HG03565 (cell line): ENCODE measurements around the gene BFAR.
"Not testable (repeated sequence)": the region's sequence is repeated elsewhere in the genome, so short reads cannot be mapped to it uniquely, and the experiment has no call there.

Experiments
- ATAC-seq: cut with Tn5 transposase; IDR thresholded peaks from one replicate; pipeline ENCODE4 v1.9.1; 2021; ENCODE audit warnings: mild to moderate bottlenecking, moderate library complexity; ENCODE audit not compliant: unreplicated experiment

The BFAR gene

DNA sequence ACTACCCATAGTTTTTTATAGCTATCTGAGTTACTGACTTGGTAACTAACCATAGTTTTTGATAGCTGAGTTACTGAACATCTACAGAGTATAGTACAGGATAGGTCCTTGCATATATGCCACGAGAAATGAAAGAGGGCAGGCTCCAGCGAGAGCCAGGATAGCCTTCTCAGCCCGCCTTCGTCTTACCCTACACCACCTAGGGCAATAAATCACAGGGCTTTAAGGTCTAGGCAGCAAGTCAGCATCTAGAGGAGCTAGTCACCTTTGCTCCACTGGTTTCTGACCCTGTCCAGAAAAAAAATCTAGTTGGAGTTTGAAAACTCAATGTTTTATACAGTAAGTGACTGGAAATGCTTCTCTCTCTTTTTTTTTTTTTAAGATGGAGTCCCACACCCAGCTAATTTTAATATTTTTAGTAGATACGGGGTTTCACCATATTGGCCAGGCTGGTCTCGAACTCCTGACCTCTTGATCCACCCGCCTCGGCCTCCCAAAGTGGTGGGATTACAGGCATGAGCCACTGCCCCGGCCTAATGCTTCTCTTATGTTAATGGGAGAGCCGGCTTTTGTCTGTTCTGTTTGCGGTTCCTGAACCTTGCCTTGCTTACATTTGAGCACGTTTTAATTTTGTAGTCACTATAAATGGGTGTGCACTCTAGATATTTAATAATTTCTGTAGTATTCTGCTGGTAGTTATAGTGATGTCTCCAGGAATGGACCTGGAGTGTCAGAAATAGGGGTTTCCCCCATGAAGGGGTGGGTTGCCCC, 2.8 kb downstream of the BFAR start:
- ATAC-seq, result no peak

DNA sequence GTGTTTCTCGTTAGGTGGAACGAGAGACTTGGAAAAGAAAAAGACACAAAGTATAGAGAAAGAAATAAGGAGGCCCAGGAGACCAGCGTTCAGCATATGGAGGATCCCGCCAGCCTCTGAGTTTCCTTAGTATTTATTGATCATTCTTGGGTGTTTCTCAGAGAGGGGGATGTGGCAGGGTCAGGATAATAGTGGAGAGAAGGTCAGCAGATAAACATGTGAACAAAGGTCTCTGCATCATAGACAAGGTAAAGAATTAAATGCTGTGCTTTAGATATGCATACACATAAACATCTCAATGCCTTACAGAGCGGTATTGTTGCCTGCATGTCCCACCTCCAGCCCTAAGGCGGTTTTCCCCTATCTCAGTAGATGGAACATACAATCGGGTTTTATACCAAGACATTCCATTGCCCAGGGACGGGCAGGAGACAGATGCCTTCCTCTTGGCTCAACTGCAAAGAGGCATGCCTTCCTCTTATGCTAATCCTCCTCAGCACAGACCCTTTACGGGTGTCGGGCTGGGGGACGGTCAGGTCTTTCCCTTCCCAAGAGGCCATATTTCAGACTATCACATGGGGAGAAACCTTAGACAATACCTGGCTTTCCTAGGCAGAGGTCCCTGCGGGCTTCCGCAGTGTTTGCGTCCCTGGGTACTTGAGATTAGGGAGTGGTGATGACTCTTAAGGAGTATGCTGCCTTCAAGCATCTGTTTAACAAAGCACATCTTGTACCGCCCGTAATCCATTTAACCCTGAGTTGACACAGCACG, 3.6 kb downstream of the BFAR start:
- ATAC-seq, result not testable (repeated sequence)

DNA sequence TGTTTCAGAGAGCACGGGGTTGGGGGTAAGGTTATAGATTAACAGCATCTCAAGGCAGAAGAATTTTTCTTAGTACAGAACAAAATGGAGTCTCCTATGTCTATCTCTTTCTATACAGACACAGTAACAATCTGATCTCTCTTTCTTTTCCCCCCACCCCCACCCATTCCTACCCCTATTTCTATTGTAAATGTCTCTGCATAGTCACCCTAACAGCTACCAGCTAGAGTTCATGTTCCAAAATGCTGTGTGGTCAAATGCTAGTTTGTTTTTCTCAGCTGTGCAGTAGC, 4.1 kb downstream of the BFAR start:
- ATAC-seq, result not testable (repeated sequence)

DNA sequence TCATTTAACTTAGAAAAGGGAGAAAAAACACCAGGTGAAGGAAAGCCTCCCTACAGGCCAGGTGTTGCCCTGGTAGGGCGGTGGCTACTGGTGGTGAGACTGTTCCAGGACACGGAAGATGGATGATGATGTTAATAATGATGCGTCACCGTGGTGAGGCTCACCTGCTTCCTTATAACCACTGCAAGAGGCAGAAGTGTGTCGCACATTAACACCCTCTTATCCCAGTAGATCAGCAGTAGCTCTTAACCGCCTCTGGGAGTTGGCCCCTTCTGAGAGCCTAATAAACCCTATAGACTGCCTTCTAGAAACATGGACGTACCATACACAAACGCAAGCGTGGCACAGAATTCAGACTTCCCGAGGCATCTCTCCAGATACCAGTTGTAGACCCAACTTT, 7.8 kb downstream of the BFAR start:
- ATAC-seq, result no peak

DNA sequence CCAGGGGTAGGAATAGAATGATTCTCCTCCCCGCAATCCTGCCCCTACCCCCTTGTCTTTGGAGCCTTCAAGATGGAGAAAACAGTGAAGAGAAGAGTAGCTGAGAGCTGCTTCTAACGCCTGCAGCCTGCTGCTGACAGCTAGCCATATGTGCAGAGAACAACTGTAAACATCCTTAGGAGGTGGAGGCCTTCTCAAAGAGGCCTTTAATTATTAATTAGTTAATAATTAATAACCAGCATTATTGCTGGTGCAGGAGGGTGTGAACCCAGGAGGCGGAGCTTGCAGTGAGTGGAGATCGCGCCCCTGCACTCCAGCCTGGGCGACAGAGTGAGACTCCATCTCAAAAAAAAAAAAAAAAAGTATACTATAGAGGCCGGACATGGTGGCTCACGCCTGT, 8.5 kb downstream of the BFAR start:
- no peak for ATAC-seq

DNA sequence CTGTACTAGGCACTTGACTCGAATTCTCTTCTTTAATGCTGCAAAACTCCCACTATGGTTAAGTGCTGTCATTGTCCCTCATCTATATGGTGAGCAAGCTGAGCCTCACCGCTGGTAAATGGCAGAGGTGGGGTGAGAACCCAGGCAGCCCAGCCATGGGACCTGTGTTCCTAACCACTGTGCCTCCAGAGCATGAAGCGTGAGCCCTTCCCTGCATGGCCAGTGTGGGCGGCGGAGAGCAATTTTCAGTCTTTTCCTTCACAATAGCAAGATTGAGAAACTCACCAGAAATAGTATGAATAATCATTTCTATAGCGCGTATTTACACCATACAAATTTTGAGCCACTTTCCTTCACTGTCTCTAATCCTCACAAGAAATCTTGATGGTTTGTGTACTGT, 9.2 kb downstream of the BFAR start:
- no peak for ATAC-seq

DNA sequence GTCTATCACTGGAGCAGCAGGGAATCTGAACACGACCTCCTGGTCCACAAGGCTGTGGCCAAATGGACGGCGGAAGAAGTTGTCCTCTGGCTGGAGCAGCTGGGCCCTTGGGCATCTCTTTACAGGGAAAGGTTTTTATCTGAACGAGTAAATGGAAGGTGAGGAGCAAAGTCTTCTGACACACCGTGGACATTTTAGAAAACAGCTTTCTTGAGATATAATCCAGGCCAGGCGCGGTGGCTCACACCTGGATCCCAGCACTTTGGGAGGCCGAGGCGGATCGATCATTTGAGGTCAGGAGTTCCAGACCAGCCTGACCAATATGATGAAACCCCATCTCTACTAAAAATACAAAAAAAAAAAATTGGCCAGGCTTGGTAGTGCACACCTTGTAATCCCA, 17.1 kb downstream of the BFAR start:
- no peak for ATAC-seq

DNA sequence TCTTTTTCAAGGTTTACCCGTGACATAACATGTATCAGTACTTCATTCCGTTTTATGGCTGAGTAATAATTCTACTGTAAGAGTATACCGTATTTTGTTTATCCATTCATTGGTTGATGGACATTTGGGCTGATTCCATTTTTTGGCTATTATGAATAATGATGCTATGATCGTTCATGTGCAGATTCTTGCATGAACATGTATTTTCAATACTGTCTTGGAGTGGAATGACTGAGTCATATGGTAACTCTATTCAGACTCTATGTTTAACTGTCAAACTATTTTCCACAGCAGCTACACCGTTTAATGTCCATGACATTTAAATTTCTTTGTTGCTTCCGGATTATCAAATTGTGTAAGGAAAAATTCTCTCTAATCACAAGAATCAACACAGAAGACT, 17.9 kb downstream of the BFAR start:
- ATAC-seq, result no peak

DNA sequence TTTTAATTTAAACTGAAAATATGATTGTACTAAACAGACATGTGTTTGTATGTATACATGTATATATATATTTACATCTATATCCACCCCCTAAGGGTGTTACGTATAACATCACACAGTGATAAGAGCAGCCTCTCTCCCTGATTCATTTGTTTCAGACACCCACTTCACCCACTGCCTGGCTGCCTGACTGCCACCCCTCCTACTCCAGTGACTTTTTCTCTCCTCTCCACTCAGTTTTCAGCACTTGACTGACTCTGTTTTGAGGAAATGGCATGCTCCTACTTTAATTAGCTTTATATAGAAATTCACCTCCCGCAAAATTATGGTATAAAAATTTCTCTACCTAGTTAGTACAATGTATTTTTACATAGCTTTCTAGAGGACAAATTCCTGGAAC, 20.0 kb downstream of the BFAR start:
- ATAC-seq, result no peak

DNA sequence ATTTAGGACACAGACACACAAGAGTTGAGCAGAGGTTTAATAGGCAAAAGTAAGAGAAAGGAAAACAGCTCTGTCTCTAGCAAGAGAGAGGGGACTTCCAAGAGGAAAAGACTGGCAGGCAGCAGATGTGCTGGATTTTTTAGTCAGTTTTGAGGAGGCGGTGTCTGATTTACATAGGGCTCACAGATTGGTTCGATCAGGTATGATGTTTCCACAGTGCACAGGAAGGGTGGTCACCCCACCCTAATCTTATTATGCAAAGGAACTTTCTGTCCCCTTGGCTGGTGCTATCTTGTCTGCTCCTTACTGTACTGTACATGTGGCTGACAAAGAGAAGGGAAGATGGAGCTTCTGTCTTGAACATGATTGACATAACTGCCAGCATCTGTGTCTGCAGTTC, 25.3 kb downstream of the BFAR start:
- no peak for ATAC-seq

DNA sequence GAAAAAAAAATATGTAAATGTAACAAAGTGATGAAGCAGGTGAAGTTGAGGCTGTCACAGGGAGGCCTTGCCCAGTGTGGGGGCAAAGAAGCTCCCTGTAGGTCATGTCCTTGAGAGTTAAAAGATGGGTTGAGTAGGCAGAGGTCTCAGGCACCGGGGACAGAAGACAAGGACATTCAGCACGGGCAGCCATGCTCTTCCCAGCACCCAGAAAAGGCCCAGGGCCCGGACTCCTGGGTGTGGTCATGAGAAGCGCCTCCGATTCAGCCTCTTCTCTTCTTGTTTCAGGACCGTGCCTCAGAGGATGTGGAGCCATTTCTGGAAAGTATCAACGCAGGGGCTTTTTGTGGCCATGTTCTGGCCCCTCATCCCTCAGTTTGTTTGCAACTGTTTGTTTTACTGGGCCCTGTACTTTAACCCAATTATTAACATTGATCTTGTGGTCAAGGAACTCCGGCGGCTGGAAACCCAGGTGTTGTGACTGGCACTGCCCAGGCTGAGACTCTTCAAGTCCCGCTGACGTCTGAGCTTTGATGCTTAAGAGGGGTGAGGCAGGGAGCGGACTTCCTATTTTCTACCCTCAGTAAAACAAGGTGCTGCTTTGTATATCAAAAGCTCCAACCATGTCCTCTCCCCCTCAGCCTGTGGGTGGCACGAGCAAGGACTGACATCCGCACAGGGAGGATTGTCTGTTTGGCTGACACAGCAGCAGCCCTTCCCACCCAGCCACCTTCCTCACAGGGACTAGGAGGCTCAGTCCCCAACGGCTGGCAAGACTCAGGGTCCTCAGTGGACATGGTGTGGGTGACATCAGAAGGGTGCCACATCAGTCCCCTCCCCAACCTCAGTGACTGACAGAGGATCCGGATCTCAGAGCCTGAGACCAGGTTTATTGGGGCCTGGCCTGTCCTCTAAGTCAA, 34.9 kb downstream of the BFAR start:
- ATAC-seq, result no peak

DNA sequence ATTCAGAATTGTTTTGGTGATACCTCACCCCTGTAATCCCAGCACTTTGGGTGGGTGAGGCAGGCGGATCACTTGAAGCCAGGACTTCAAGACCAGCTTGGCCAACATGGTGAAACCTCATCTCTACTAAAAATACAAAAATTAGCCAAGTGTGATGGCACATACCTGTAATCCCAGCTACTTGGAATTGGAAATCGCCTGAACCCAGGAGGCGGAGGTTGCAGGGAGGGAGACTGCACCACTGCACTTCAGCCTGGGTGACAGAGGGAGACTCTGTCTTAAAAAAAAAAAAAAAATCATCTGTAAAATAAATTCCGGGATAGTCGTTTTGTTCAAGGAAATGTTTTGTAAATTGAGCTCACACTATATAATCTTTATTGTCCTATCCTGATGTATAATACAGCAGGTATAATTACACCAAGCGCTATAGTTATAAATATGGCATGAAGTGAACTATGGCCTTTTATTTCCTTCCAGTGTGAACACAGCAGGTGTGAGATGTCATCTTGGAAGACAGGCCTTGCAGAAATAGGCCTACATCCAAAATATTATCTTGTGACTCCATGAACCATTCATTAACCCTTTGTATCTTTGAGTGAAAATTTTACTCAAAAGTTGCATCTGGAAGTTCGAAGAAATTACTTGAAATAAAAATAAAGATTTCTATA, 35.9 kb downstream of the BFAR start:
- no peak for ATAC-seq

DNA sequence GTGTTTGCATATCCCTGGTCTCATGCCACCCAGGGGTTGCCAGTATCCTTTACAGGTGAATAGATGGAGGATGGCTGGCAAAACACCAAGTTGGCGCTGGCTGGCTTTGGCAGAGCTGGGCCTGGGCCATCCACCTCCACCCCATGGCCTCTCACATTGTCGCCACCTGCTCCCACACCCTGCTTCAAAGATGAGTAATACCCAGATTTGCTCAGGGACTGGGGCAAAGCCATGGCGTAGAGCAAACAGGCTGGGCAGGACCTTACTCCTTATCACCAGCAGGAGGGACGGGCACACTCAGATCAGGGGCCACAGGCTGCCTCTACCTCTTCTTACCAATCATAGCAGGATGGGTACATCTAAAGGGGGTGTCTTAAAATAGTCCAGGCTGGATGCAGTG, 37.0 kb downstream of the BFAR start:
- no peak for ATAC-seq

DNA sequence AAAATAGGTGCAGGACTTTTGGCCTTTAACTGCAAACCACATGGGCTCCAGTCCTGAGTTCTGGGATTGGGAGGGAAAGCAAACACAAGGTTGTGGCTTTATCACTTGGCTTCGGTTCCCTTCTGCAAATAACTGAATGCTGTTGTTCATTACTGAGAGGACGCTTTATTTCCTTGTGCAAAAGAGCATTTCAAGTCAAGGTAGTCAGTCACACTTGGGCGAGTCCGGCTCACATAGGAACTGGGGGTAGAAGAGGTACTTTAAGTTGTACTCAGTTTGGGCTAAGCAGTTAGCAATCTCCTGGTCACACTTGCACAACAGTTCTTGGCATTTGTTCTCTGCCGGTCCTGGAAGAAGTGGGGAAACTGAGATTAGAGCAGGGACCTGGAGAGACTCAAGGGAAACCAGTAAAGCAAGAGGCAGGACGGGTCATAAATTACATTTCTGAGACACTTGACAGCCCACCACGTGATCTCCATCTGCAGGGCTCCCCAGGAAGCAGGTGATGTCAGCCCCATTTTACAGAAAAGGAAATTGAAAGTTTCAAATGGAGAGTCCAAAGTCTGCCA, 39.7 kb downstream of the BFAR start:
- no peak for ATAC-seq

DNA sequence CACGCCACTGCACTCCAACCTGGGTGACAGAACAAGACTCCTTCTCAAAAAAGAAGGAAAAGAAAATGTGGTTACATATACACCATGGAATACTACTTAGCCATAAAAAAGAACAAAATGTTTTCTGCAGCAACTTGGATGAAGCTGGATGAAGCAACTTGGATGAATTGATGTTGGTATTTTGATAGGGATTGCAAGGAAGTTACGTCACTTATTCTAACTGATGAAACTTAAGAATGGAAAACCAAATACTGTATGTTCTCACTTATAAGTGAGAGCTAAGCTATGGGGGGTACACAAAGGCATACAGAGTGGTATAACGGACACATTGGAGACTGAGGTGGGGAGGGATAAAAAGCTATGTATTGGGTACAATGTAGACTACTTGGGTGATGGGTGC, 43.9 kb downstream of the BFAR start:
- no peak for ATAC-seq

DNA sequence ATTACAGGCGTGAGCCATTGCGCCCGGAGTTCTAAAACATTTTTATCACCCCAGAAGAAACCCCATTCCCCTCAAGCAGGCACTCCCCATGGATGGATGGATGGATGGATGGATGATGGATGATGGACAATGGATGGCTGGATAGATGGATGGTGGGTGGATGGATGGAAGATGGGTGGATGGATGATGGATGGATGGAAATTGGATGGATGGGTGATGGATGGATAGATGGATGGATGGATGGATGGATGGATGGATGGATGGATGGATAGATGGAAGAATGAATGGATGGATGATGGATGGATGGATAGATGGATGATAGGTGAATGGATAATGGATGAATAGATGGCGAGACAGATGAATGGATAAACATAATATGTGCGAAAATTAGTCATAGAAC, 44.9 kb downstream of the BFAR start:
- ATAC-seq, result no peak

DNA sequence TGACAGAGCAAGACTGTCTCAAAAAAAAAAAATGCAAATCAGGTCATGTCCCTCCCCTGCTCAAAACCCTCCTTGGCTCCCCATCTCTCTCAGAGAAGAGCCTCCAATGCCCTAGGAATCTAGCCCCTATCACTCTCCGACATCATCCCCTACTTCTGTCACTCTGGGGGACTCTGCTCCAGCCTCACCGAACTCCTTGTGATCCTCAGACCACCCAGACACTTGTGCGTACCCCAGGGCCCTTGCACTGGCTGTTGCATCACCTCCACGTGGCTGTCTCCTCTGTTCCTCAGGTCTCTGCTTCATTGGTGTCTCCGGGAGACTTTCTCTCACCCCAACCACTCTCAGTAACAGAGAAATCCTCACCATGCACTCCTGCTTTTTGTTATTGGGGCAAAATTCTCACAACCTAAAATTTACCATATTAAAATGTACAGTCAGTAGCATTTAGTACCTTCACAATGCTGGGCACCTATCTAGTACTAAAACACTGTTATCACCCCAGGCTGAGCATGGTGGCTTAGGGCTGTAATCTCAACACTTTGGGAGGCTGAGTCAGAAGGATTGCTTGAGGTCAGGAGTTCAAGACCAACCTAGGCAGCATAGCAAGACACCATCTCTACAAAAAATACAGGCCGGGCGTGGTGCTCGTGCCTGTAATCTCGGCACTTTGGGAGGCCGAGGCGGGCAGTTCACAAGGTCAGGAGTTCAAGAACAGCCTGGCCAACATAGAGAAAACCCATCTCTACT, 46.2 kb downstream of the BFAR start:
- ATAC-seq, result no peak

DNA sequence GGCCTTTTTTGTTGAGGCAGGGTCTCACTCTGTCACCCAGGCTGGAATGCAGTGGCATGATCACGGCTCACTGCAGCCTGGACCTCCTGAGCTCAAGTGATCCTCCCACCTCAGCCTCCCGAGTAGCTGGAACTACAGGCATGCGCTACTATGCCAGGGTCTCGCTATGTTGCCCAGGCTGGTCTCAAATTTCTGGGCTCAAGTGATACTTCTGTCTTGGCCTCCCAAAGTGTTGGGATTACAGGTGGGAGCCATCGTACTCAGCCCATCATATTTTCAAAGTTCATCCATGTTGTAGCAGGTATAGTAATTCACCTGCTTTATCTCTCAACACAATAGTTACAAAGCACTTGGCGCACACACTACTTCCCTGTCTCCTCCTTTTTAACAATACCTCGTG, 47.6 kb downstream of the BFAR start:
- ATAC-seq, result not testable (repeated sequence)

DNA sequence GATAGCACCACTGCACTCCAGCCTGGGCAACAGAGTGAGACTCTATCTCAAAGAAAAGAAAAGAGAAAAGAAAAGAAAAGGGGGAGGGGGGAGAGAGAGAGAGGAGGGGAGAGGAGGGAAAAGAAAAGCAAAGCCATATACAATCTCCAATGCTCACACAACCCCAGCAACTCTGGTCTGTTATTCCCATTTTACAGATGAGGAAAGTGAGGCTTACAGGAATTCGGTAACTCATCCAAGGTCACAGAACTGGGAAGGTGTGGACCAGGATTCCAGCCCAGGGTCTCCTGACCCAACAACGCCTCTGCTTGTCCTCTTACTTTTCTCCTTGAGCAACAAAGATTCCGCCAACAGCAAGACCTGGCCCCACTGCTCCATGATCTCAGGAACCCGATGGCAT, 48.4 kb downstream of the BFAR start:
- ATAC-seq, result no peak

DNA sequence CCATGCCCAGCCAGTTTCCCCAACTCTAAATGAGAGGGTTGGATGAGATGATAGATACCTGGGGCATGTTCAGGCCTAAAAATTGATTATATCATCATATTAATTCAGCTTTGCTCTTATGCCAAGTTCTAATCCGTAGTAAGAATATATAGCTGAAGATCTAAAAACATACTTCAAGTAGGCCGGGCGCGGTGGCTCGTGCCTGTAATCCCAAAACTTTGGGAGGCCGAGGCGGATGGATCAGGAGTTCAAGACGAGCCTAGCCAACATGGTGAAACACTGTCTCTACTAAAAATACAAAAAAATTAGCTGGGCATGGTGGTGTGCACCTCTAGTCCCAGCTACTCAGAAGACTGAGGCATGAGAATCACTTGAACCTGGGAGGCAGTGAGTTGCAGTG, 49.4 kb downstream of the BFAR start:
- no peak for ATAC-seq
